Measurements from ENCODE around the gene GZMM.
A peak's percentile ranks its signal among the peaks of the same experiment; 100 is the strongest.

GRCh38 chr19:497869-498510 is 45.9 kb upstream of the GZMM start:
- no peak for TF ChIP-seq CTCF (CRISPR knock-in tag; IDR thresholded peaks at IDR 0.05)
- peak; percentile 55; the same call in 1 of the 2 replicates for TF ChIP-seq HDAC2 (CRISPR knock-in tag; IDR thresholded peaks at IDR 0.05)
- TF ChIP-seq SNAPC4 (CRISPR knock-in tag; IDR thresholded peaks at IDR 0.05): no peak
- no peak for TF ChIP-seq ZSCAN5A (CRISPR knock-in tag; IDR thresholded peaks at IDR 0.05; ENCODE audit: borderline replicate concordance)
- TF ChIP-seq SETDB1 (CRISPR knock-in tag; IDR thresholded peaks at IDR 0.05; ENCODE audit: borderline replicate concordance): no peak
- no peak for TF ChIP-seq POLR2A (IDR thresholded peaks at IDR 0.05; ENCODE audit: insufficient read depth in 1 of 2, low read depth in 2 of 2, low read length in 2 of 2)
- no peak for TF ChIP-seq EP300 (IDR thresholded peaks at IDR 0.05; ENCODE audit: low read depth in 2 of 2, low read length in 2 of 2)
- TF ChIP-seq EP300 (CRISPR knock-in tag; IDR thresholded peaks at IDR 0.05; ENCODE audit: borderline replicate concordance): no peak
- TF ChIP-seq, protein P1, sequence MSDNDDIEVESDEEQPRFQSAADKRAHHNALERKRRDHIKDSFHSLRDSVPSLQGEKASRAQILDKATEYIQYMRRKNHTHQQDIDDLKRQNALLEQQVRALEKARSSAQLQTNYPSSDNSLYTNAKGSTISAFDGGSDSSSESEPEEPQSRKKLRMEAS (IDR thresholded peaks at IDR 0.05): peak; percentile 52
- TF ChIP-seq HDAC6 (IDR thresholded peaks at IDR 0.05; ENCODE audit: low read depth, low read length): no peak

All from HepG2 (cell line).